GM18861 (cell line): Measurements from ENCODE around the gene RPL28.
"Not testable (repeated sequence)": the region's sequence is repeated elsewhere in the genome, so short reads cannot be mapped to it uniquely, and the experiment has no call there.

ENCODE experiments used
- ATAC-seq: cut with Tn5 transposase; IDR thresholded peaks from one replicate; pipeline ENCODE4 v1.9.1; 2021; ENCODE audit not compliant: unreplicated experiment

Gene RPL28

GRCh38 chr19:55446060-55446459 lies 60.3 kb downstream of the RPL28 start:
- ATAC-seq, result no peak

- ATAC-seq, result no peak
Measured at GRCh38 chr19:55447421-55448174, 61.9 kb downstream of the RPL28 start.

- not testable (repeated sequence) for ATAC-seq
Measured at GRCh38 chr19:55448175-55448490, 62.4 kb downstream of the RPL28 start.

- ATAC-seq, result no peak
Measured at GRCh38 chr19:55449469-55449868, 63.7 kb downstream of the RPL28 start.

- no peak for ATAC-seq
Measured at GRCh38 chr19:55451163-55451964, 65.6 kb downstream of the RPL28 start.

GRCh38 chr19:55451965-55452748 lies 66.4 kb downstream of the RPL28 start:
- ATAC-seq, result no peak
